Measurements from ENCODE around the gene TBX15.

Gene TBX15

DNA sequence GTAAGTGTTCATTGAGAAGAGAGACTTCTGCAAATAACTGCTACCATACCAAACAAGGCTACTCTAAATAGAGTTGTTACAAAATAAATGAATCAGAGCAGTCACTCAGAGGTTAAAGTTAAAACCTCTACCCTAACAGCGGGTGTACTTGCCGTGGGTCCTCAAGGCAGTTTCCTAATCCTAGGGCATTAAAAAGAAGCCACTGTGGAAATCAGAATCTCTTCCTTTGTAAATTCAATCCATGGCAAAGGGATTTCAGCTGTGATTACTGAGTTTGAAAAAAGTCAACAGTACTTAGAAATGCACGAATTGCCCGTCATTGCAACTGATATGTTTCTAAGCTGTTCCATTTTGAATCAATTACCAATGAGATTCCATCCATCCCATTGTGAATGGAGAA lies 13.5 kb downstream of the TBX15 start:
- ATAC-seq, result no peak
- TF ChIP-seq ZNF8 (CRISPR knock-in tag; IDR thresholded peaks at IDR 0.05) (no peak), ZFP3 (CRISPR knock-in tag; IDR thresholded peaks at IDR 0.05) (no peak), ZFP30 (CRISPR knock-in tag; IDR thresholded peaks at IDR 0.05) (no peak), ZNF70 (CRISPR knock-in tag; IDR thresholded peaks at IDR 0.05) (no peak), CSDC2 (CRISPR knock-in tag; IDR thresholded peaks at IDR 0.05) (no peak), GLIS3 (CRISPR knock-in tag; IDR thresholded peaks at IDR 0.05) (no peak), ZNF565 (CRISPR knock-in tag; conservative IDR thresholded peaks at IDR 0.05; ENCODE audit: low read depth) (no peak), ISL1 (CRISPR knock-in tag; IDR thresholded peaks at IDR 0.05) (no peak), SNAI2 (CRISPR knock-in tag; IDR thresholded peaks at IDR 0.05) (no peak)
- TF ChIP-seq, protein P1, sequence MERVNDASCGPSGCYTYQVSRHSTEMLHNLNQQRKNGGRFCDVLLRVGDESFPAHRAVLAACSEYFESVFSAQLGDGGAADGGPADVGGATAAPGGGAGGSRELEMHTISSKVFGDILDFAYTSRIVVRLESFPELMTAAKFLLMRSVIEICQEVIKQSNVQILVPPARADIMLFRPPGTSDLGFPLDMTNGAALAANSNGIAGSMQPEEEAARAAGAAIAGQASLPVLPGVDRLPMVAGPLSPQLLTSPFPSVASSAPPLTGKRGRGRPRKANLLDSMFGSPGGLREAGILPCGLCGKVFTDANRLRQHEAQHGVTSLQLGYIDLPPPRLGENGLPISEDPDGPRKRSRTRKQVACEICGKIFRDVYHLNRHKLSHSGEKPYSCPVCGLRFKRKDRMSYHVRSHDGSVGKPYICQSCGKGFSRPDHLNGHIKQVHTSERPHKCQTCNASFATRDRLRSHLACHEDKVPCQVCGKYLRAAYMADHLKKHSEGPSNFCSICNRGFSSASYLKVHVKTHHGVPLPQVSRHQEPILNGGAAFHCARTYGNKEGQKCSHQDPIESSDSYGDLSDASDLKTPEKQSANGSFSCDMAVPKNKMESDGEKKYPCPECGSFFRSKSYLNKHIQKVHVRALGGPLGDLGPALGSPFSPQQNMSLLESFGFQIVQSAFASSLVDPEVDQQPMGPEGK (CRISPR knock-in tag; IDR thresholded peaks at IDR 0.05; ENCODE audit: borderline replicate concordance), result no peak
- TF ChIP-seq, protein P2, sequence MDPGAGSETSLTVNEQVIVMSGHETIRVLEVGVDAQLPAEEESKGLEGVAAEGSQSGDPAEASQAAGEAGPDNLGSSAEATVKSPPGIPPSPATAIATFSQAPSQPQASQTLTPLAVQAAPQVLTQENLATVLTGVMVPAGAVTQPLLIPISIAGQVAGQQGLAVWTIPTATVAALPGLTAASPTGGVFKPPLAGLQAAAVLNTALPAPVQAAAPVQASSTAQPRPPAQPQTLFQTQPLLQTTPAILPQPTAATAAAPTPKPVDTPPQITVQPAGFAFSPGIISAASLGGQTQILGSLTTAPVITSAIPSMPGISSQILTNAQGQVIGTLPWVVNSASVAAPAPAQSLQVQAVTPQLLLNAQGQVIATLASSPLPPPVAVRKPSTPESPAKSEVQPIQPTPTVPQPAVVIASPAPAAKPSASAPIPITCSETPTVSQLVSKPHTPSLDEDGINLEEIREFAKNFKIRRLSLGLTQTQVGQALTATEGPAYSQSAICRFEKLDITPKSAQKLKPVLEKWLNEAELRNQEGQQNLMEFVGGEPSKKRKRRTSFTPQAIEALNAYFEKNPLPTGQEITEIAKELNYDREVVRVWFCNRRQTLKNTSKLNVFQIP (CRISPR knock-in tag; IDR thresholded peaks at IDR 0.05; ENCODE audit: borderline replicate concordance, low read depth), result no peak

DNA sequence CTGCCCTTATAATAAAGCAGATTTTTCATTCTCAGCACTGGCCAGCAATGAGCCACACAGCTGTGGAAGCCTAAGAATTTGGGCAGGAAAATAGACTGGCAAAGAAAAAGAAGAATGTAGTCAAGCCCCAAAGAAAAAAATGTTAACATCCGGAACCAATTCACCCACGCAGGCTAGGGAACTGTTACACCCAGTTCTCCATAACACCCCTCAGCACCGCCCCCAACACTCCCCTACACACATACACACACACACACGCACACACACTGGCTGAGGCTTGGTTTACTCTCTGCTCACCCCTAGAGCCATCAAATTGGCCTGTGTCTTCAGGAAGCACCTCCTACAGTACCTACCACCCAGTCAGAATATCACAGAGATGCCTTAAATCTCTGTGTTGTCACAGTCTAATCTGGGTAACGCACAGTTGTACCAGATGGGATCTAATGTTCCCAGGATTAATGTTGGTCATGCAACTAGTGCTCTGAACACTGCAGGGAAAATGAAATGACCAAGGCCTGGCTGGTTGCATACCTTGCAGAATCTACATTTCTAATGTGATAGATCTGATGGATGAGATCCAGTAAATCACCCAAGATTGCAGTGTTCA lies 14.5 kb downstream of the TBX15 start:
- no peak for ATAC-seq
- TF ChIP-seq, protein P3, sequence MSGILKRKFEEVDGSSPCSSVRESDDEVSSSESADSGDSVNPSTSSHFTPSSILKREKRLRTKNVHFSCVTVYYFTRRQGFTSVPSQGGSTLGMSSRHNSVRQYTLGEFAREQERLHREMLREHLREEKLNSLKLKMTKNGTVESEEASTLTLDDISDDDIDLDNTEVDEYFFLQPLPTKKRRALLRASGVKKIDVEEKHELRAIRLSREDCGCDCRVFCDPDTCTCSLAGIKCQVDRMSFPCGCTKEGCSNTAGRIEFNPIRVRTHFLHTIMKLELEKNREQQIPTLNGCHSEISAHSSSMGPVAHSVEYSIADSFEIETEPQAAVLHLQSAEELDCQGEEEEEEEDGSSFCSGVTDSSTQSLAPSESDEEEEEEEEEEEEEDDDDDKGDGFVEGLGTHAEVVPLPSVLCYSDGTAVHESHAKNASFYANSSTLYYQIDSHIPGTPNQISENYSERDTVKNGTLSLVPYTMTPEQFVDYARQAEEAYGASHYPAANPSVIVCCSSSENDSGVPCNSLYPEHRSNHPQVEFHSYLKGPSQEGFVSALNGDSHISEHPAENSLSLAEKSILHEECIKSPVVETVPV (CRISPR knock-in tag; IDR thresholded peaks at IDR 0.05), result no peak
- TF ChIP-seq RARB (CRISPR knock-in tag; IDR thresholded peaks at IDR 0.05) (no peak), ZNF70 (CRISPR knock-in tag; IDR thresholded peaks at IDR 0.05) (no peak), CSDC2 (CRISPR knock-in tag; IDR thresholded peaks at IDR 0.05) (no peak), PPARA (CRISPR knock-in tag; IDR thresholded peaks at IDR 0.05; ENCODE audit: borderline replicate concordance) (no peak), ISL1 (CRISPR knock-in tag; IDR thresholded peaks at IDR 0.05) (no peak)
- TF ChIP-seq, protein P4, sequence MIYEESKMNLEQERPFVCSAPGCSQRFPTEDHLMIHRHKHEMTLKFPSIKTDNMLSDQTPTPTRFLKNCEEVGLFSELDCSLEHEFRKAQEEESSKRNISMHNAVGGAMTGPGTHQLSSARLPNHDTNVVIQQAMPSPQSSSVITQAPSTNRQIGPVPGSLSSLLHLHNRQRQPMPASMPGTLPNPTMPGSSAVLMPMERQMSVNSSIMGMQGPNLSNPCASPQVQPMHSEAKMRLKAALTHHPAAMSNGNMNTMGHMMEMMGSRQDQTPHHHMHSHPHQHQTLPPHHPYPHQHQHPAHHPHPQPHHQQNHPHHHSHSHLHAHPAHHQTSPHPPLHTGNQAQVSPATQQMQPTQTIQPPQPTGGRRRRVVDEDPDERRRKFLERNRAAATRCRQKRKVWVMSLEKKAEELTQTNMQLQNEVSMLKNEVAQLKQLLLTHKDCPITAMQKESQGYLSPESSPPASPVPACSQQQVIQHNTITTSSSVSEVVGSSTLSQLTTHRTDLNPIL (CRISPR knock-in tag; IDR thresholded peaks at IDR 0.05; ENCODE audit: low read depth), result no peak
- TF ChIP-seq, protein P5, sequence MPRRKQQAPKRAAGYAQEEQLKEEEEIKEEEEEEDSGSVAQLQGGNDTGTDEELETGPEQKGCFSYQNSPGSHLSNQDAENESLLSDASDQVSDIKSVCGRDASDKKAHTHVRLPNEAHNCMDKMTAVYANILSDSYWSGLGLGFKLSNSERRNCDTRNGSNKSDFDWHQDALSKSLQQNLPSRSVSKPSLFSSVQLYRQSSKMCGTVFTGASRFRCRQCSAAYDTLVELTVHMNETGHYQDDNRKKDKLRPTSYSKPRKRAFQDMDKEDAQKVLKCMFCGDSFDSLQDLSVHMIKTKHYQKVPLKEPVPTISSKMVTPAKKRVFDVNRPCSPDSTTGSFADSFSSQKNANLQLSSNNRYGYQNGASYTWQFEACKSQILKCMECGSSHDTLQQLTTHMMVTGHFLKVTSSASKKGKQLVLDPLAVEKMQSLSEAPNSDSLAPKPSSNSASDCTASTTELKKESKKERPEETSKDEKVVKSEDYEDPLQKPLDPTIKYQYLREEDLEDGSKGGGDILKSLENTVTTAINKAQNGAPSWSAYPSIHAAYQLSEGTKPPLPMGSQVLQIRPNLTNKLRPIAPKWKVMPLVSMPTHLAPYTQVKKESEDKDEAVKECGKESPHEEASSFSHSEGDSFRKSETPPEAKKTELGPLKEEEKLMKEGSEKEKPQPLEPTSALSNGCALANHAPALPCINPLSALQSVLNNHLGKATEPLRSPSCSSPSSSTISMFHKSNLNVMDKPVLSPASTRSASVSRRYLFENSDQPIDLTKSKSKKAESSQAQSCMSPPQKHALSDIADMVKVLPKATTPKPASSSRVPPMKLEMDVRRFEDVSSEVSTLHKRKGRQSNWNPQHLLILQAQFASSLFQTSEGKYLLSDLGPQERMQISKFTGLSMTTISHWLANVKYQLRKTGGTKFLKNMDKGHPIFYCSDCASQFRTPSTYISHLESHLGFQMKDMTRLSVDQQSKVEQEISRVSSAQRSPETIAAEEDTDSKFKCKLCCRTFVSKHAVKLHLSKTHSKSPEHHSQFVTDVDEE (CRISPR knock-in tag; IDR thresholded peaks at IDR 0.05), result no peak

DNA sequence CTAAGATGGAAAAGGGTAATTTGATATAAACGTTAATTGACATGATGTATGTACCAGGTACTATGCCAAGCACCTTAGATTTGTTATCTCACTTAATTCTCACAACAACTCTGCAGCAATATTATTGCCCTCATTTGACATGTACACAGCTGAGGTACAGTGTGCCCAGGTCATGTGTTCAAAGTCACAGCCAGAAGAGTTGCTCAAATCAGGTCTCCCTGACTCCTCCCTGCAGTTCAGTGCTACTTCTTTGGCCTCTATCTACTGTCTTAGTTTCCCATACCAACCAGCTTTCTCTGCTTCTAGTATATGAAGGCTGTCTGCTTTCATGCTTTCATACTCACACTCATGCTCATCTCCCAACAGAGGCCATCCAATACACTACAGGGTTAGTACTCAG lies 15.1 kb downstream of the TBX15 start:
- TF ChIP-seq, protein P5 (CRISPR knock-in tag; IDR thresholded peaks at IDR 0.05), result no peak
- no peak for ATAC-seq
